ENCODE measurements around the gene RABAC1. TPM values are rescaled to one million over a fixed set of nuclear protein-coding genes. Genes with fewer than 3 reads are reported as not detected.

RABAC1 gene, protein sequence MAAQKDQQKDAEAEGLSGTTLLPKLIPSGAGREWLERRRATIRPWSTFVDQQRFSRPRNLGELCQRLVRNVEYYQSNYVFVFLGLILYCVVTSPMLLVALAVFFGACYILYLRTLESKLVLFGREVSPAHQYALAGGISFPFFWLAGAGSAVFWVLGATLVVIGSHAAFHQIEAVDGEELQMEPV
- total RNA-seq (2021; ENCODE audit: unreplicated experiment) (66.3 TPM), Bru-seq, nascent RNA (percentile 54 among the genes with signal in this experiment), BruChase-seq, experiment 1, labeled RNA remaining after a 6-hour chase (percentile 85 among the genes with signal in this experiment), BruChase-seq, experiment 2, labeled RNA remaining after a 2-hour chase (percentile 78 among the genes with signal in this experiment)
- polyA plus RNA-seq (2012), result 76.3 and 91.9 TPM in 2 replicates
- long read RNA-seq, transcript RABAC1-201 (5 exons, 821 nt), result major isoform, 49 of 69 reads
- long read RNA-seq, transcript RABAC1-204 (1 exons, 662 nt), result minor isoform, 11 of 69 reads
- long read RNA-seq, partial matches to known transcripts, result 0 of 69 reads
- long read RNA-seq, other reads (novel, unspliced or antisense), result 3 of 69 reads

DNA sequence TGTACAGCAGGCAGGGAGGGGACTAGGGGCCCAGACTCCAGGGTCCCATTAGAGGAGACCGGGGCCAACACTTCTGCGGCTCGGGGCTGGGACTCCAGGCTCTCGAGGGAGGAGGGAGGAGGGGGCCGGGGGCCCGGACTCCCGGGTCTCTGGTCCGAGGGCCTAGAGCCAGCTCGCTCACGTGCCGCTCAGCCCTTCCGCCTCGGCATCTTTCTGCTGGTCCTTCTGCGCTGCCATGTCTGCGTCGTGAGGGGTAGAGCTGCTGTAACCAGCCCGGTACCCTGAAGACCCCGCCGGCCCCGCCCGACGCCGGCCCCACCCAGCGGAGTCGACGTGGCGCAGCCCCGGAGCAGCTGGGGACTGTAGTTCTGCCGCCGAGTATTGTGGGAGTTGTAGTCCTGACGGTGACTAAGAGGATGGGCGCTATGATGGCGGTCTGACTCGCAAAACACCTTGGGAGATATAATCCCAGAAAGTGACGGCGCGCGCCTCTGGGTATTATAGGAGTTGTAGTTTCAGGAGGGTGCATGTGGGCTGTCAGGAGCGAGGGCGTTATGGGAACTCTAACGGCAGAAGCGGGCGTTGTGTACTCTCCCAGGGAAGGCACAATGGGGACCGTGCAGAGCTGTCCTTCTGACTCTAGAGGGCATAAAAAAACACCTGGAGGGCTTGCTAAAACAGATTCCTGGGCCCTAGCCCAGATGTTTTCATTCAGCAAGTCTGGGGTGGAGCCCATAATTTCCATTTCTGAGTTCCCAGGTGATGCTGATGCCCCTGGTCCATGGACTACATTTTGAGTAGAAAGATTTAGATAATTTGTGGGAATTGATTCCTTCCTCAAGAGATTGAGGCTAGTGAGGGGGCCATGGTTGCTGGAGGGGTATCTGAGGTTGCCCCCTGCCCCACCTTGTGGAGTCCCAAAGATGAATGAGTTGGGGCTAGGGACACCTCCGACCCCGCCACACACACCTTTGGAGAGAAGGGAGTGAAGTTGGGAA, at the start of gene RABAC1:
RABAC1 (minus strand) TSS at position 266 of the 998 bp plus-strand sequence; CDS start at position 237, 29 bp downstream.
- H3K36me3 ChIP-seq (ENCODE audit: control insufficient read depth in 1 of 2, insufficient read depth in 2 of 2, low read length in 2 of 2), result no peaks in the 10 kb centered on the region
- peak within 1 kb of the TSS; percentile 100 for H3K4me2 ChIP-seq (ENCODE audit: low read length)
- H3K4me3 ChIP-seq (replicated peaks in 1 of 2; ENCODE audit: low read depth in 1 of 2, low read length in 2 of 2), result peak within 1 kb of the TSS; percentile 82 to 87
- POLR2A ChIA-PET, result interaction anchor here (0.9 to 2.3 kb wide), 3 partner anchors 86 to 322 kb away, joined by 3 to 18 read pairs (median 8); partner anchors contain the start of gene RPS19
- TSS peak; percentile 66 for BruUV-seq (replicated peaks)
- H4K20me1 ChIP-seq (ENCODE audit: insufficient read depth), result no peaks in the 10 kb centered on the region
- DNase-seq (ENCODE audit: low read depth, low spot score) (peak; percentile 85), ATAC-seq (peak; percentile 79)
- intact Hi-C loops (cut with micrococcal nuclease), result loop anchor here (2.0 to 10.0 kb wide), 3 partner anchors 75 to 255 kb away; partner anchors contain the start of gene CEACAM5
- no peaks in the 10 kb centered on the region for H3K9me2 ChIP-seq (ENCODE audit: insufficient read depth)
- H3K9ac ChIP-seq (ENCODE audit: low read length), result peak within 1 kb of the TSS; percentile 84
- TF ChIP-seq POLR2A (IDR thresholded peaks at IDR 0.05; ENCODE audit: borderline replicate concordance, extremely low read depth, insufficient read depth, insufficient read length), result peak; percentile 37
- TF ChIP-seq EGR1 (IDR thresholded peaks at IDR 0.05; ENCODE audit: low read depth), result no peak
- TF ChIP-seq, protein P1, sequence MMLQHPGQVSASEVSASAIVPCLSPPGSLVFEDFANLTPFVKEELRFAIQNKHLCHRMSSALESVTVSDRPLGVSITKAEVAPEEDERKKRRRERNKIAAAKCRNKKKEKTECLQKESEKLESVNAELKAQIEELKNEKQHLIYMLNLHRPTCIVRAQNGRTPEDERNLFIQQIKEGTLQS (IDR thresholded peaks at IDR 0.05), result no peak
- peak; percentile 92 for TF ChIP-seq YY1 (IDR thresholded peaks at IDR 0.05; ENCODE audit: extremely low read depth, insufficient replicate concordance, low read depth, low read length)
- TF ChIP-seq SIN3A (IDR thresholded peaks at IDR 0.05; ENCODE audit: low read depth), result no peak
- TF ChIP-seq TCF7L2 (IDR thresholded peaks at IDR 0.05; ENCODE audit: borderline replicate concordance, extremely low read depth, insufficient read depth, insufficient read length), result no peak
- peak; percentile 62 for TF ChIP-seq POLR2AphosphoS5 (IDR thresholded peaks at IDR 0.05; ENCODE audit: low read depth, low read length)
- TF ChIP-seq CEBPB (IDR thresholded peaks at IDR 0.05; ENCODE audit: low read depth), result no peak
- TF ChIP-seq, protein P2, sequence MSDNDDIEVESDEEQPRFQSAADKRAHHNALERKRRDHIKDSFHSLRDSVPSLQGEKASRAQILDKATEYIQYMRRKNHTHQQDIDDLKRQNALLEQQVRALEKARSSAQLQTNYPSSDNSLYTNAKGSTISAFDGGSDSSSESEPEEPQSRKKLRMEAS (IDR thresholded peaks at IDR 0.05), result no peak
- TF ChIP-seq, protein P3, sequence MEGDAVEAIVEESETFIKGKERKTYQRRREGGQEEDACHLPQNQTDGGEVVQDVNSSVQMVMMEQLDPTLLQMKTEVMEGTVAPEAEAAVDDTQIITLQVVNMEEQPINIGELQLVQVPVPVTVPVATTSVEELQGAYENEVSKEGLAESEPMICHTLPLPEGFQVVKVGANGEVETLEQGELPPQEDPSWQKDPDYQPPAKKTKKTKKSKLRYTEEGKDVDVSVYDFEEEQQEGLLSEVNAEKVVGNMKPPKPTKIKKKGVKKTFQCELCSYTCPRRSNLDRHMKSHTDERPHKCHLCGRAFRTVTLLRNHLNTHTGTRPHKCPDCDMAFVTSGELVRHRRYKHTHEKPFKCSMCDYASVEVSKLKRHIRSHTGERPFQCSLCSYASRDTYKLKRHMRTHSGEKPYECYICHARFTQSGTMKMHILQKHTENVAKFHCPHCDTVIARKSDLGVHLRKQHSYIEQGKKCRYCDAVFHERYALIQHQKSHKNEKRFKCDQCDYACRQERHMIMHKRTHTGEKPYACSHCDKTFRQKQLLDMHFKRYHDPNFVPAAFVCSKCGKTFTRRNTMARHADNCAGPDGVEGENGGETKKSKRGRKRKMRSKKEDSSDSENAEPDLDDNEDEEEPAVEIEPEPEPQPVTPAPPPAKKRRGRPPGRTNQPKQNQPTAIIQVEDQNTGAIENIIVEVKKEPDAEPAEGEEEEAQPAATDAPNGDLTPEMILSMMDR (IDR thresholded peaks at IDR 0.05 in 2 of 3, conservative IDR thresholded peaks at IDR 0.05 in 1 of 3; ENCODE audit: borderline replicate concordance in 1 of 3, insufficient read depth in 1 of 3, low read depth in 2 of 3, low read length in 2 of 3), result peak in 2 of 3 experiments; percentile 34 to 37; a peak in 2 of 6 replicates
- H3K27me3 ChIP-seq (ENCODE audit: insufficient read depth, low read length), result no peaks in the 10 kb centered on the region
- CTCF ChIA-PET, result interaction anchor here (0.7 to 3.5 kb wide), 8 partner anchors 9 to 1410 kb away, joined by 3 to 16 read pairs (median 4); no protein-coding TSS in a partner anchor
- RAD21 ChIA-PET (ENCODE audit: low non-redundant PET in 1 of 2, low total read pairs in 2 of 2, uncharacterized antibody in 2 of 2, unreplicated experiment in 2 of 2), result interaction anchor here in 1 of 2 experiments (1.3 kb wide), 1 partner anchor 100 kb away, joined by 3 read pairs; the partner anchor contains the start of gene RPS19
- H3K27ac ChIP-seq (ENCODE audit: low read depth, low read length), result peak within 1 kb of the TSS; percentile 72
- peak within 1 kb of the TSS; percentile 70 for H2AFZ ChIP-seq (ENCODE audit: low read depth, low read length, poor library complexity, severe bottlenecking)
- H3K9me3 ChIP-seq (ENCODE audit: control insufficient read depth in 1 of 2, insufficient read depth in 1 of 2, low read depth in 1 of 2, low read length in 2 of 2), result no peaks in the 10 kb centered on the region
- peaks cover 24 to 38% of the 10 kb centered on the region in 2 experiments for H3K4me1 ChIP-seq (ENCODE audit: control insufficient read depth in 1 of 2, insufficient read depth in 2 of 2, low read length in 2 of 2)
- H3K79me2 ChIP-seq (ENCODE audit: insufficient read depth, low read length), result no peaks in the 10 kb centered on the region

Data from HCT116 (cell line).